ENCODE data around the gene CELF1.

Gene CELF1

GRCh38 chr11:47500121-47500520 is 52.8 kb downstream of the CELF1 start:
- H3K27ac ChIP-seq, result no peak overlapping the region
- TF ChIP-seq ZFX (IDR thresholded peaks at IDR 0.05; ENCODE audit: borderline replicate concordance) (no peak), CTCF (IDR thresholded peaks at IDR 0.05) (no peak)

DNA sequence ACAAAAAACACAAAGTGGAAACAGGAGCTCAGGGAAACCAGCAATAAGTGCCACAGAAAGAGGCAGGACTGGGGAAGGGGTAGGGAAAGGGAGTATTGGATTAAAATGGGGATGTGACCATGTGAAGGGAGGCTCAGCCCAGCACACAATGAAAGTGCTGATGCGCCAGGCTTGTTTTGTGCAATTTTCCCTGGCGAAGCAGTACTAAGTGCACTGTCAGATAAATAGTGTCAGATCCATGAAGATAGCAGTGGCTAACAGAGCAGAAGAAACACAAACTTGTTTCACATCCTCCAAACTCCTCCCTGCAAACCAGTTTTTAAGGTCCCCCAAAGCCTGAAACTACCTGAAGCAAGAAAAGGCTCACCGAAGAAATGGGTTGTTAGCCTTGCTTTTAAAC is 53.3 kb downstream of the CELF1 start:
- no peak for TF ChIP-seq ZFX (IDR thresholded peaks at IDR 0.05; ENCODE audit: borderline replicate concordance)
- TF ChIP-seq CTCF (IDR thresholded peaks at IDR 0.05), result no peak

GRCh38 chr11:47499161-47499560 is 53.8 kb downstream of the CELF1 start:
- TF ChIP-seq ZFX (IDR thresholded peaks at IDR 0.05; ENCODE audit: borderline replicate concordance) (no peak), CTCF (IDR thresholded peaks at IDR 0.05) (no peak)
- no peak overlapping the region for H3K27ac ChIP-seq

More for the DNA sequence above, 53.3 kb downstream of the CELF1 start:
- H3K27ac ChIP-seq, result no peak overlapping the region

- H3K27ac ChIP-seq, result no peak overlapping the region
- TF ChIP-seq ZFX (IDR thresholded peaks at IDR 0.05; ENCODE audit: borderline replicate concordance) (no peak), CTCF (IDR thresholded peaks at IDR 0.05) (no peak)
Measured at GRCh38 chr11:47498584-47499152, 54.3 kb downstream of the CELF1 start.

DNA sequence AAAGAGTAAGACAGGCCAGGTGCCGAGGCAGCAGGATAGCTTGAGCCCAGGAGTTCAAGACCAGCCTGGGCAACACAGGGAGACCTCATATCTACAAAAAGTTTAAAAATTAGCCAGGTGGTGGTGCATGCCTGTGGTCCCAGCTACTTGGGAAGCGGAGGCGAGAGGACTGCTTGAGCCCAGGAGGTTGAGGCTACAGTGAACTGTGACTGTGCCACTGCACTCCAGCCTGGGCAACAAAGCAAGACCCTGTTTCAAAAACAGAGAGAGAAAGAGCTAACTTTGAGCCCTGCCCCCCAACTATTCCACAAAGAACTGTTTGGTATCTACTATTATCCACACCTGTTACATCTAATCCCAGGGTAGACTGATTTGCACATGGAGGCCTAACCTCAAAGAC is 54.8 kb downstream of the CELF1 start:
- TF ChIP-seq ZFX (IDR thresholded peaks at IDR 0.05; ENCODE audit: borderline replicate concordance), result no peak
- TF ChIP-seq CTCF (IDR thresholded peaks at IDR 0.05), result no peak
- H3K27ac ChIP-seq, result no peak overlapping the region

- no peak overlapping the region; the same call in 1 of the 2 replicates for H3K27ac ChIP-seq
Measured at GRCh38 chr11:47496808-47497207, 56.1 kb downstream of the CELF1 start.

More at GRCh38 chr11:47496808-47497207, 56.1 kb downstream of the CELF1 start:
- TF ChIP-seq CTCF (IDR thresholded peaks at IDR 0.05) (no peak), ZFX (IDR thresholded peaks at IDR 0.05; ENCODE audit: borderline replicate concordance) (no peak)

Measured in 22Rv1 (cell line).